ENCODE measurements around the gene OS9.
"Not testable (repeated sequence)": the region's sequence is repeated elsewhere in the genome, so short reads cannot be mapped to it uniquely, and the experiment has no call there.

OS9 gene

DNA sequence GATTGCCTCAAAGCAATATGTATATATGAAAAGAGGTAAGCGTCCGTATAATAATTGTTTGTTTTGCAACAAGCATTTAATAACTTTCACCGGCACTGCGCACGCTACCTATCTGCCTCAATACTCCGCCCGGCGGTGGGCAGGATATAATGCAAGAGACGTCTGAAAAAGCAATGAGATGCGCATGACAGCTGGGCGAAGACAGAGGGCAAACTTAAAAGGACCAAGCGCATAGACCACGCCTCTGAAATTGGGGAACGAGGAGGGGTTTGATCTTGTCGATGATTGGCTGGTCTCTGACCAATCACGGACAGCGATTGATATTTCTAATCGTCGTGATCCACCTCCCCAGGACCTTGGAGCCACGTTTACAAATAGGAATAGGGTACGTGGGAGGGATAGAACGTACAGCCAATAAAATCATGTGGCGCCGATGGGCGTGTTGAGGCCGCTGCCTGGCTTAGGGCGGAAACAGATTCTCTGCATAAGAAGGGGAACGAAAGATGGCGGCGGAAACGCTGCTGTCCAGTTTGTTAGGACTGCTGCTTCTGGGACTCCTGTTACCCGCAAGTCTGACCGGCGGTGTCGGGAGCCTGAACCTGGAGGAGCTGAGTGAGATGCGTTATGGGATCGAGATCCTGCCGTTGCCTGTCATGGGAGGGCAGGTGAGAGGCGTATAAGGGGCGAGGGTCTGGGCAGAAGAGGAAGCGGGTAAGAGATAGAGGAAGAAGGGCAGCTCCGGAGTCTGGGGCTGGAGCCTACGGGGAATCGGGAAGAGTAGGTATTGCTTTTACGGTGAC, at the start of gene OS9:
TSS of gene OS9 (plus strand) at position 474 of the 800 bp plus-strand sequence. CDS start at position 504, 30 bp downstream.
- in situ Hi-C loops (cut with HindIII; ENCODE audit: low pct_ligation_motif_present, low pct_unique_long_range_greater_than_20kb, low sequenced_read_pairs): no loop called here
- DNase-seq: peak; percentile 100

GRCh38 chr12:57645990-57646658, 47.8 kb upstream of the OS9 start:
- DNase-seq: peak; percentile 55
- in situ Hi-C loops (cut with HindIII; ENCODE audit: low pct_ligation_motif_present, low pct_unique_long_range_greater_than_20kb, low sequenced_read_pairs): not testable (repeated sequence)

GRCh38 chr12:57646659-57647049, 47.3 kb upstream of the OS9 start:
- in situ Hi-C loops (cut with HindIII; ENCODE audit: low pct_ligation_motif_present, low pct_unique_long_range_greater_than_20kb, low sequenced_read_pairs); DNase-seq: not testable (repeated sequence)

DNA sequence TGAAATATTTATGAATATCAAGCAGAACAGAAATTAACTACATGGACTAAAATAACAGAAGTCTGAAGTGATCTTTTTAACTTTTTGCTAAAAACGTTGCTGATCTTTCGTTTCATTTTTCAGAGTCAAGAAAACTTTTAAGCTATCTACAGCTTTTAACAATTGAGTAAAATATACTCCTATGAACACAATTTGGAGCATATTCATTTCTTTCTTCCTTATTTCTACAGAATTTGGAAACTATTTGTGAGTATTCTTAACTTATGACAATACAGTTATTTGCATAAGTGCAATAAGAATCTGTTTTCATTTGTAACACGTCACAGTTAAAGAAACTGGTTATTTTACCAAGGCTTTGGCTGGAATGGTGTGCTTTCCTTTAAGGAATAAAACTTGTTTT, 39.9 kb upstream of the OS9 start:
- in situ Hi-C loops (cut with HindIII; ENCODE audit: low pct_ligation_motif_present, low pct_unique_long_range_greater_than_20kb, low sequenced_read_pairs): no loop called here

GRCh38 chr12:57655541-57656240, 38.2 kb upstream of the OS9 start:
- DNase-seq: no peak
- in situ Hi-C loops (cut with HindIII; ENCODE audit: low pct_ligation_motif_present, low pct_unique_long_range_greater_than_20kb, low sequenced_read_pairs): no loop called here

More for the DNA sequence above, 39.9 kb upstream of the OS9 start:
- DNase-seq: no peak

- in situ Hi-C loops (cut with HindIII; ENCODE audit: low pct_ligation_motif_present, low pct_unique_long_range_greater_than_20kb, low sequenced_read_pairs); DNase-seq: not testable (repeated sequence)
Observed at GRCh38 chr12:57656408-57656807, 37.5 kb upstream of the OS9 start.

DNA sequence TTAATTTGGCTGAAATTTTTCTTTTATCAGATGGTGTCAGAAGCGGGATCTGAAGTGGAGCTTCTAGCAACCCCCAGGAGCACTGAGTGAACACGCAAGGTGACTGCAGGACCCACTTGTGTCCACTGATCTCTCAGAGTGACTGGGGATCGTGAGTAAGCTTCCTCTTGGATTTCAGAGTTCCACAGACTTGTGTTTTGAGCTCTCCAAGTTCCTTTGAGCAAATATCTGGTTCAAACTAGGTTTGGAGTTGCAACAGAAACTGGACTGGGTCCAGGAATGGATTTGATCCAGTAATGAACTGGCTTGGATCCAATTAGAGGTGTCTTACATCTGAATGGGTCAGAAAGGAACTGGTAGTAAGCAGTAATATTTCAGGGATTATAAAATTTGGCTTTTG, 36.2 kb upstream of the OS9 start:
- in situ Hi-C loops (cut with HindIII; ENCODE audit: low pct_ligation_motif_present, low pct_unique_long_range_greater_than_20kb, low sequenced_read_pairs): no loop called here

DNA sequence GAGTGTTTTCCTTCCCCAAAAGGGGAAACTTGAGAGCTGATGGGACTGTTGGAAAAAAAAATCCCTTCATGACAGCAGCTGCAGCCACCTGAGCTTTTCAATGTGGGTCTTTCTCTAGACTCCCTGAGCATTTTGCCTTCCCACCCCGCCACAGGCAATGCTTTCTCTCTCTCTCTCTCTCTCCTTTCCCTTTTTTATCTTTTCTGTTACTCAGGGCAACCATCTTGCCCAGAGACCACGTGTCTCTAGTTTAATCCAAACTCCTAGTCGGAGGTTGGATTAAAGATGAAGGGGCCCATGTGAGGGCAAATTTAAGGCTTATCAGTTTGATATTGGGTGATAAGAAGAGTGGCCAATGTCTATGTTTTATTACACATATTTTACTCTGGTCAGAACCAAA, 35.0 kb upstream of the OS9 start:
- in situ Hi-C loops (cut with HindIII; ENCODE audit: low pct_ligation_motif_present, low pct_unique_long_range_greater_than_20kb, low sequenced_read_pairs): no loop called here
- no peak for DNase-seq

More for the DNA sequence above, 36.2 kb upstream of the OS9 start:
- no peak for DNase-seq

DNA sequence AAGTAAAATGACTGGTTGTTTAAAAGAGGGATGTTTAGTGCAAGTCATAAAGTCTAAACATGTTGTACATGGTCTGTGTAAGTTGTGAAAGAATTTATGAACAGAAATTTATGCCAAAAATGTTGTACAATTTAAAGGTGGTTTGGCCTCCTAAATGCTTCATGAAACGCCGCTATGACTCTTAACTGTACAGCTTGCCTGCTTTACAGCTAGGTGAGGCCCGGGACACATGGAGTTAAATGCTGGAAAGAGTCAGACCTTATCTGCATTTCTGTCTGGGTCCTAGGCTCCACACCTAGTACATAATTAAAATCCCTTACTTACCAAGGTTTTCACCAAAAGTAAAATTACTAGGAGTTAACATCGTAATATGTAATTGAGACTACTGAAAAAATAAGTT, 32.6 kb upstream of the OS9 start:
- DNase-seq: no peak
- in situ Hi-C loops (cut with HindIII; ENCODE audit: low pct_ligation_motif_present, low pct_unique_long_range_greater_than_20kb, low sequenced_read_pairs): no loop called here

DNA sequence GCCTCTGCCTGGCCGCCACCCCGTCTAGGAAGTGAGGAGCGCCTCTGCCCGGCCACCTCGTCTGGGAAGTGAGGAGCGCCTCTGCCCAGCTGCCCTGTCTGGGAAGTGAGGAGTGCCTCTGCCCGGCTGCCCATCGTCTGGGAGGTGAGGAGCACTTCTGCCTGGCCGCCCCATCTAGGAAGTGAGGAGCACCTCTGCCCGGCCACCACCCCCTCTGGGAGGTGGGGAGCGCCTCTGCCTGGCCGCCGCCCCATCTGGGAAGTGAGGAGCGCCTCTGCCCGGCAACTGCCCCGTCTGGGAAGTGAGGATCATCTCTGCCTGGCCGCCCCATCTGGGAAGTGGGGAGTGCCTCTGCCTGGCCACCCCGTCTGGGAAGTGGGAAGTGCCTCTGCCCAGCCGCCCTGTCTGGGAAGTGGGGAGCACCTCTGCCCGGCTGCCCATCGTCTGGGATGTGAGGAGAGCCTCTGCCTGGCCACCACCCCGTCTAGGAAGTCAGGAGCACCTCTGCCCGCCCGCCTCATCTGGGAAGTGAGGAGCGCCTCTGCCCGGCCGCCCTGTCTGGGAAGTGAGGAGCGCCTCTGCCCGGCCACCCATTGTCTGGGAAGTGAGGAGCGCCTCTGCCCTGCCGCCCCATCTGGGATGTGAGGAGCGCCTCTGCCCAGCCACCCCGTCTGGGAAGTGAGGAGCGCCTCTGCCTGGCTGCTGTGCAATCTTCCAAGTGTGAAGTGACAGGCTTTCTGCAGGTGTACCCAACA, 28.7 kb upstream of the OS9 start:
- DNase-seq; in situ Hi-C loops (cut with HindIII; ENCODE audit: low pct_ligation_motif_present, low pct_unique_long_range_greater_than_20kb, low sequenced_read_pairs): not testable (repeated sequence)

DNA sequence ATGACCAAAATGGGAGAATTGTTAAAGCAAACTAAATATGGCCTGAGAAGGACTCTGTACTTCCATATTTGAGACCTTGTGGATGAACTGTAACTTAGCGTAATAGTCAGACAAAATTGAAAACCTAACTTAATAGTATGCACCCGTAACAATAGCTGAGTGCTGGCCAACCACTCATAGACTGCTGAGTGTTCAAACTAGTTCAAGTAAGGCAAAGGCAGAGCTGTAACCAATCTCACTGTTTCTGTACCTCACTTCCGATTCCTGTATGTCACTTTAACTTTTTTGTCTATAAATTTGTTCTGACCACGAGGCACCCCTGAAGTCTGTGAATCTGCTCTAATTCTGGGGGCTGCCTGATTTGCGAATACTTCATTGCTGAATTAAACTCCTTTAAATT, 27.0 kb upstream of the OS9 start:
- in situ Hi-C loops (cut with HindIII; ENCODE audit: low pct_ligation_motif_present, low pct_unique_long_range_greater_than_20kb, low sequenced_read_pairs): no loop called here
- DNase-seq: no peak

- in situ Hi-C loops (cut with HindIII; ENCODE audit: low pct_ligation_motif_present, low pct_unique_long_range_greater_than_20kb, low sequenced_read_pairs); DNase-seq: not testable (repeated sequence)
Observed at GRCh38 chr12:57669691-57670090, 24.2 kb upstream of the OS9 start.

DNA sequence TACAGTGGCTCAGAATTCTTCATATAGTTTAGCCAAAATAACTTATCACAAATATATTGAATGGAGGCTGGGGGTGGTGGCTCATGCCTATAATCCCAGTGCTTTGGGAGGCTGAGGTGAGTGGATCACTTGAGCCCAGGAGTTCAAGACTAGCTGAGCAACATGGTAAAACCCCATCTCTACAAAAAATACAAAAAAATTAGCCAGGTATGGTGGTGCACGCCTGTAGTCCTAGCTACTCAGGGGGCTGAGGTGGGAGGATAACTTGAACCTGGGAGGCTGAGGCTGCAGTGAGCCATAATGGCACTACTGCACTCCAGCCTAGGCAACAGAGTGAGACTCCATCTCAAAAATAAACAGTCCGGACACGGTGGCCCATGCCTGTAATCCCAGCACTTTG, 22.1 kb upstream of the OS9 start:
- DNase-seq; in situ Hi-C loops (cut with HindIII; ENCODE audit: low pct_ligation_motif_present, low pct_unique_long_range_greater_than_20kb, low sequenced_read_pairs): not testable (repeated sequence)

- in situ Hi-C loops (cut with HindIII; ENCODE audit: low pct_ligation_motif_present, low pct_unique_long_range_greater_than_20kb, low sequenced_read_pairs): no loop called here
- no peak for DNase-seq
Observed at GRCh38 chr12:57672801-57673200, 21.1 kb upstream of the OS9 start.

DNA sequence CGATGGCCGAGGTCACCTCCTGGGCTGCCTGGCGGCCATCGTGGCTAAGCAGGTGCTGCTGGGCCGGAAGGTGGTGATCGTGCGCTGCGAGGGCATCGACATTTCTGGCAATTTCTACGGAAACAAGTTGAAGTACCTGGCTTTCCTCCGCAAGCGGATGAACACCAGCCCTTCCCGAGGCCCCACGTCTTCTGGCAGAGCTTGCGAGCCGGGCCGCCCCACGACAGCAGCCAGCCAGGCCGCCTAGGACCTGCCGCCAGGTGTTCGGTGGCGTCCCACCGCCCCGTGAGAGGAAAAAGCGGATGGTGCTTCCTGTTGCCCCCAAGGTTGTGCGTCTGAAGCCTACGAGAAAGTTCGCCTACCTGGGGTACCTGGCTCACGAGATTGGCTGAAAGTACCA, 19.2 kb upstream of the OS9 start:
- in situ Hi-C loops (cut with HindIII; ENCODE audit: low pct_ligation_motif_present, low pct_unique_long_range_greater_than_20kb, low sequenced_read_pairs): no loop called here
- DNase-seq: no peak

- DNase-seq; in situ Hi-C loops (cut with HindIII; ENCODE audit: low pct_ligation_motif_present, low pct_unique_long_range_greater_than_20kb, low sequenced_read_pairs): not testable (repeated sequence)
Observed at GRCh38 chr12:57677947-57678346, 16.0 kb upstream of the OS9 start.

DNA sequence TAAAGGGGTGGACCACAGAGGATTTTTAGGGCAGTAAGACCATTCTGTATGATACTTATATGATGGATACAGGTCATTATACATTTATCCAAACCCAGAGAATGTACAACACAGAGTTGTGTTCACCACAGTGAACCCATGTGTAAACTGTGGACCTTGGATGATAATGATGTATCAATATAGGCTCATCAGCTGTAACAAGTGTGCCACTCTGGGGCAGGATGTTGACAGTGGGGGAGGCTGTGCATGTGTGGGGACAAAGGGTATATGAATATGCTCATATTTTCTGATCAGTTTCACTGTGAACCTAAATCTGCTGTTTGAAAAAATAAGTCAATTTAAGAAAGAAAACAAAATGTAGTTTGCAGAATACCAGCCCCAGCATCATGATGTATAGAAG, 14.2 kb upstream of the OS9 start:
- no peak for DNase-seq
- in situ Hi-C loops (cut with HindIII; ENCODE audit: low pct_ligation_motif_present, low pct_unique_long_range_greater_than_20kb, low sequenced_read_pairs): no loop called here

DNA sequence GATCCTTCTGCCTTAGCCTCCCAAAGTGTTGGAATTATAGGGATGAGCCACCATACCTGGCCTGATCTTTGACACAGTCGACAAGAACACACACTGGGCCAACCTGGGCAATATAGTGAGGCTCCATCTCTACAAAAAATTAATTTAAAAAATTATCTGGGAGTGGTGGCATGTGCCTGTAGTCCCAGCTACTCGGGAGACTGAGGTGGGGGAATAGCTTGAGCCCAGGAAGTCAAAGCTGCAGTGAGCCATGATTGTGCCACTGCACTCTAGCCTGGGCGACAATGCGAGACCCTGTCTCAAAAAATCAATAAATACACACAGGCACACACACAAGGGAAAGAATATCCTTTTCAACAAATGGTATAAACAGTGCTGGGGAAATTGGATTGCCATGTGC, 6.1 kb upstream of the OS9 start:
- in situ Hi-C loops (cut with HindIII; ENCODE audit: low pct_ligation_motif_present, low pct_unique_long_range_greater_than_20kb, low sequenced_read_pairs): no loop called here
- no peak for DNase-seq

- no peak for DNase-seq
- in situ Hi-C loops (cut with HindIII; ENCODE audit: low pct_ligation_motif_present, low pct_unique_long_range_greater_than_20kb, low sequenced_read_pairs): no loop called here
Observed at GRCh38 chr12:57688931-57689330, 5.0 kb upstream of the OS9 start.

Data from ACHN (cell line).